ENCODE results near the gene SZRD1. TPM values are rescaled to one million over a fixed set of nuclear protein-coding genes. Genes with fewer than 3 reads are reported as not detected.
A peak's percentile ranks its signal among the peaks of the same experiment; 100 is the strongest.

The SZRD1 gene
- total and polyA plus RNA-seq, 2 of the 4 experiments (the other 2 are of a cell fraction) = 119 to 149 TPM

DNA sequence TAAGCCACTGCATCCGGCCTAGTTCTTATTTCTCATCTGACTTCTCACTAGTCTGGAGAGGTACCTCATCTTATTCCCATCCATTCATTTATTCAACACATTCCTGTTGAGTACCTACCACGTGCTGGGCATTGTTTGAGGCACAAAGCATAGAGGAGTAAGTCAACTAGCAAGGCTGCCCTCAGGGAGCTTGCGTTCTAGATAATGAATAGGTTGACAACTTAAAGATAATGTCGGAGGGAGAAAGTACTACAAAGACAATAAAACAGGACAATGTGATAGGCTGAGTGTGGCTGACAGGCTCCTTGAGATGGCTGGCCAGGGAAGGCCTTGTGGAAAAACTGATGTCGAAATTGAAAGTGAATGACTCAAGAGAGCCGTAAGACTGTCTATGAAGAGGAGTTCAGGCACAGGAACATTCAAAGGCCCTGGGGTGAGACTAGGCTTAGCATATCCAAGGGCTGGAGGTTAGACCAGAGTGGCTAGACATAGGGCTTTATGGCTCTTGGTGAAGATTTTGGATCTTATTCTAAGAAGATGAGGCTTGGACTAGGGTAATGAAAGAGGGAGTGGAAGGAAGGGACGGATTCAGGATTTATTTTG is 51.9 kb downstream of the SZRD1 start:
- Histone ChIP-seq H3K27me3 (ENCODE audit: control insufficient read depth, insufficient read depth, low read length) (peaks cover 16% of the 10 kb centered on the region), H3K18ac (ENCODE audit: low read depth, low read length) (no peak overlapping the region), H3K9me3 (ENCODE audit: control insufficient read depth, insufficient read depth, low read length) (no peaks in the 10 kb centered on the region), H4K5ac (ENCODE audit: low read depth, low read length) (no peak overlapping the region), H3K4me3 (ENCODE audit: insufficient read depth, low read depth, low read length) (no peak overlapping the region), H2BK5ac (ENCODE audit: low read depth, low read length, poor library complexity, severe bottlenecking) (no peak overlapping the region), H2AK5ac (ENCODE audit: low read depth, low read length) (no peak overlapping the region), H3K36me3 (ENCODE audit: control insufficient read depth, insufficient read depth, low read length) (no peaks in the 10 kb centered on the region), H3K14ac (replicated peaks; ENCODE audit: low read depth, low read length) (no peak overlapping the region; the same call in 1 of the 2 replicates), H3K4me1 (ENCODE audit: control insufficient read depth, insufficient read depth, low read length) (no peaks in the 10 kb centered on the region), H2AFZ (replicated peaks; ENCODE audit: low read length, poor library complexity) (no peak overlapping the region), H4K20me1 (ENCODE audit: insufficient read depth, low read length) (no peaks in the 10 kb centered on the region), H3K4me2 (ENCODE audit: low read depth, low read length) (no peak overlapping the region), H2AK9ac (replicated peaks; ENCODE audit: low read depth, low read length, poor library complexity) (no peak overlapping the region), H3K23ac (ENCODE audit: low read depth, low read length) (no peak overlapping the region), H2BK120ac (ENCODE audit: low read depth, low read length) (no peak overlapping the region), H3K4ac (ENCODE audit: low read depth, low read length) (no peak overlapping the region), H4K91ac (ENCODE audit: insufficient read depth, low read depth, low read length) (no peak overlapping the region), H2BK15ac (ENCODE audit: low read depth, low read length) (no peak overlapping the region), H3K56ac (ENCODE audit: extremely low read depth, insufficient read depth, low read length) (no peak overlapping the region), H4K8ac (ENCODE audit: low read depth in 2 of 2, low read length in 2 of 2) (no peak overlapping the region), H3K9me1 (ENCODE audit: insufficient read depth, low read length) (no peaks in the 10 kb centered on the region; the same call in 1 of the 2 replicates), H3K79me1 (ENCODE audit: low read depth in 1 of 2, low read length in 2 of 2) (no peaks in the 10 kb centered on the region), H2BK20ac (ENCODE audit: low read depth, low read length) (no peak overlapping the region), H3K27ac (ENCODE audit: insufficient read depth, low read length) (no peak overlapping the region), H3K9ac (ENCODE audit: low read depth, low read length) (no peak overlapping the region)
- DNase-seq (peak; percentile 7), ATAC-seq (ENCODE audit: low read depth) (no peak)
- POLR2A ChIA-PET (ENCODE audit: unreplicated experiment) = no interaction called here
- 86% methylated on average over 5 of the region's 7 CpGs; no CpG with 5 or more reads in 1 of the 2 experiments for WGBS, 2 experiments (ENCODE audit: extremely low coverage in 2 of 2, insufficient read length in 1 of 2)
- BruUV-seq (replicated peaks) = no TSS peak
- TF ChIP-seq CEBPB (IDR thresholded peaks at IDR 0.05; ENCODE audit: low read depth, low read length) (peak; percentile 19; the same call in 1 of the 2 replicates), POLR2A (IDR thresholded peaks at IDR 0.05; ENCODE audit: low read depth, low read length) (no peak)
- intact Hi-C loops (cut with micrococcal nuclease) = no loop called here
- dilution Hi-C loops (cut with HindIII; ENCODE audit: low sequenced_read_pairs, unreplicated experiment) = no loop called here
- CTCF ChIA-PET = no interaction called here
- in situ Hi-C loops (cut with MboI; ENCODE audit: low sequenced_read_pairs) = no loop called here

Measured in IMR-90 (cell line).